HG02981 (cell line): ENCODE results near the gene NPHP4.

ENCODE experiments used
- ATAC-seq: cut with Tn5 transposase; IDR thresholded peaks from one replicate; pipeline ENCODE4 v1.9.1; 2021; ENCODE audit warnings: mild to moderate bottlenecking, moderate library complexity; ENCODE audit not compliant: unreplicated experiment

Gene NPHP4

GRCh38 chr1:6004412-6005123 is 12.3 kb upstream of the NPHP4 start:
- no peak for ATAC-seq

GRCh38 chr1:6003568-6004411 is 11.6 kb upstream of the NPHP4 start:
- no peak for ATAC-seq

GRCh38 chr1:6002714-6003501 is 10.7 kb upstream of the NPHP4 start:
- ATAC-seq = no peak

- ATAC-seq = no peak
Observed at GRCh38 chr1:6001992-6002576, 9.9 kb upstream of the NPHP4 start.

GRCh38 chr1:6000444-6001288 is 8.4 kb upstream of the NPHP4 start:
- no peak for ATAC-seq

- no peak for ATAC-seq
Observed at GRCh38 chr1:5999711-6000443, 7.7 kb upstream of the NPHP4 start.

- ATAC-seq = no peak
Observed at GRCh38 chr1:5998906-5999301, 6.7 kb upstream of the NPHP4 start.

GRCh38 chr1:5998051-5998905 is 6.1 kb upstream of the NPHP4 start:
- no peak for ATAC-seq

GRCh38 chr1:5997316-5997715 is 5.1 kb upstream of the NPHP4 start:
- no peak for ATAC-seq

GRCh38 chr1:5996641-5997270 is 4.5 kb upstream of the NPHP4 start:
- ATAC-seq = no peak

GRCh38 chr1:5995871-5996630 is 3.8 kb upstream of the NPHP4 start:
- no peak for ATAC-seq

GRCh38 chr1:5994713-5995621 is 2.7 kb upstream of the NPHP4 start:
- no peak for ATAC-seq

- no peak for ATAC-seq
Observed at GRCh38 chr1:5993556-5994491, 1.6 kb upstream of the NPHP4 start.

GRCh38 chr1:5992814-5993555 is 760 bp upstream of the NPHP4 start:
- no peak for ATAC-seq
